Activated naive CD4-positive, alpha-beta T cell treated with anti-CD3 and anti-CD28 coated beads, Interleukin-2, amount 10 ng/mL, durations not matched to agents 7 days and 5 days (primary cell): ENCODE results near the gene PLA2G15.

Experiments
- CTCF ChIA-PET: fragments of 350-600 bp; sonication (Branson Sonifier 250); formaldehyde crosslinking; loops from one replicate; lab custom pipeline; 2021; ENCODE audit warnings: antibody characterized with exemption; lab: Charles Lee
- DNase-seq: peaks from one replicate; pipeline ENCODE4 v3.0.0-alpha.2; 2020
- H3K27ac Mint-ChIP-seq: one replicate; pipeline ENCODE4 v1.8.0; 2021; ENCODE audit warnings: mild to moderate bottlenecking, moderate library complexity, mixed read lengths
- H3K27me3 Mint-ChIP-seq: one replicate; pipeline ENCODE4 v1.8.0; 2021; ENCODE audit warnings: mild to moderate bottlenecking, mixed read lengths
- H3K36me3 Mint-ChIP-seq: one replicate; pipeline ENCODE4 v1.8.0; 2021; ENCODE audit warnings: mixed read lengths
- H3K4me1 Mint-ChIP-seq: one replicate; pipeline ENCODE4 v1.8.0; 2021; ENCODE audit warnings: mixed read lengths
- H3K4me3 Mint-ChIP-seq: one replicate; pipeline ENCODE4 v1.8.0; 2021; ENCODE audit warnings: mild to moderate bottlenecking, moderate library complexity, mixed read lengths
- H3K9me3 Mint-ChIP-seq: one replicate; pipeline ENCODE4 v1.8.0; 2021; ENCODE audit warnings: mixed read lengths

The PLA2G15 gene

DNA sequence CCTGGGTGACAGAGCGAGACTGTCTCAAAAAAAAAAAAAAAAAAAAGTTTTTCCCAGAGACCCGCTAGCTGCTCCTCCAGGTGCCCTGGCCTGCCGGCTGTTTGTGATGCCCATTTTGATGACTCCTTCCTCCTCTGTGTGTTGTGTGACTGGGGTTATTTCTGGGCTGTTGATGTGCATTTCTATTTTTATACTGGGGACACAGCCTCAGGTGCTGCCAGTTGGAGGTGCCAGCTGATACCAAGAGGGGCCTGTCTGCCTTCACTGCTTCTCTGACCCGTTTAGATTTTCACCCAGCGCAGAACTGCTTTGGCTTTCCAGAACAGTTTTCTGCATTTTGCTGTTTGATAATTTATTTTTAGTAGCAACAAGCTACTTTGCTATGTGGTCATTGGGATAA, 6.7 kb downstream of the PLA2G15 start:
- Mint-ChIP-seq H3K27ac (no peak overlapping the region), H3K27me3 (no peaks in the 10 kb centered on the region), H3K9me3 (no peaks in the 10 kb centered on the region), H3K4me1 (peaks cover 5% of the 10 kb centered on the region), H3K4me3 (no peak overlapping the region), H3K36me3 (peaks cover 17% of the 10 kb centered on the region)
- no peak for DNase-seq
- CTCF ChIA-PET, result interaction anchor here (0.6 to 5.0 kb wide), 3 partner anchors 10 to 77 kb away, joined by 3 to 24 read pairs (median 4); no protein-coding TSS in a partner anchor

DNA sequence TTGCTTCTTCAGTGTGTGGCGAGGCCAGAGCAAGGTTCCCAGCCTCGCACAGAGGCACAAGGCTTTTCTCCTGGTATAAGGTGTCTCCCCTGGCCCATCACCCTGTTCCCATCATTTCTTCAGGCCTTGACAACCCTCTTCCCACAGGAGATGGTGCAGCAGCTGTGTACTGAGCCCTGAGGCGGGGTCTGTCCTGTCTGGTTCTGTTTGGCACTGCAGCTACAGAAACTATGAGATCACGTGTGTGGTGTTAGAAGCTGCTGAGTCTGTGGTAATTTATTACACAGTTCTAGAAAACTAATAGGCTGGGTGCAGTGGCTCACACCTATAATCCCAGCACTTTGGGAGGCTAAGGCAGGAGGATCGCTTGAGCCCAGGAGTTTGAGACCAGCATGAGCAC, 7.2 kb downstream of the PLA2G15 start:
- no peaks in the 10 kb centered on the region for H3K9me3 Mint-ChIP-seq
- no peaks in the 10 kb centered on the region for H3K27me3 Mint-ChIP-seq
- CTCF ChIA-PET, result interaction anchor here (1.5 to 5.0 kb wide), 2 partner anchors 9 to 77 kb away, joined by 4 to 24 read pairs; no protein-coding TSS in a partner anchor
- no peak for DNase-seq
- peaks cover 17% of the 10 kb centered on the region for H3K36me3 Mint-ChIP-seq
- H3K4me1 Mint-ChIP-seq, result peaks cover 6% of the 10 kb centered on the region
- H3K4me3 Mint-ChIP-seq, result no peak overlapping the region
- no peak overlapping the region for H3K27ac Mint-ChIP-seq

DNA sequence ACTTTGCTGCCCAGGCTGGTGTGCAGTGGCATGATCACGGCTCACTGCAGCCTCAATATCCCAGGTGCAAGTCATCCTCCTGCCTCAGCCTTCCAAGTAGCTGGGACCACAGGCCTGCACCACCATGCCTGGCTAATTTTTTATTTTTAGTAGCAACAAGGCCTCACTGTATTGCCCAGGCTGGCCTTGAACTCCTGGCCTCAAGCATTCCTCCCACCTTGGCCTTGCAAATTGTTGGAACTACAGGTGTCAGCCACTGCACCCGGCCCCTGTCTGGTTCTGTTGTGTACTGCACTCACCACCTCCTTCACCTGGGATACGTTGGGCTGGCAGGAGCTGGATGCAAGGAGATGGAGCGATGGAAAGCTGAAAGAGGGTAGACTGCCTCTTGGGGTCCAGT, 8.5 kb downstream of the PLA2G15 start:
- no peak for DNase-seq
- H3K27ac Mint-ChIP-seq, result no peak overlapping the region
- H3K4me1 Mint-ChIP-seq, result peaks cover 11% of the 10 kb centered on the region
- H3K9me3 Mint-ChIP-seq, result no peaks in the 10 kb centered on the region
- H3K4me3 Mint-ChIP-seq, result no peak overlapping the region
- H3K27me3 Mint-ChIP-seq, result no peaks in the 10 kb centered on the region
- peaks cover 16% of the 10 kb centered on the region for H3K36me3 Mint-ChIP-seq
- CTCF ChIA-PET, result interaction anchor here (1.0 to 5.0 kb wide), 2 partner anchors 8 to 66 kb away, joined by 3 to 24 read pairs; no protein-coding TSS in a partner anchor

DNA sequence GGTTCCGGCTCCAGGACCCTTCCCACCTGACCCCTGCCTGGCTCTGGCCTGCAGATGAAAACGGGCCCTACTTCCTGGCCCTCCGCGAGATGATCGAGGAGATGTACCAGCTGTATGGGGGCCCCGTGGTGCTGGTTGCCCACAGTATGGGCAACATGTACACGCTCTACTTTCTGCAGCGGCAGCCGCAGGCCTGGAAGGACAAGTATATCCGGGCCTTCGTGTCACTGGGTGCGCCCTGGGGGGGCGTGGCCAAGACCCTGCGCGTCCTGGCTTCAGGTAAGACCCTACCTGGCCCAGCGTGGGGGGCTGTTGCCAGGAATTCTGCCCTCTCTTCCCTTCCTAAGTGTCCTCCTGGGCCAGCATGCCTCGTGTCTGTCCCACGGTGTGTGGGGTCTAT, 10.5 kb downstream of the PLA2G15 start:
- Mint-ChIP-seq H3K9me3 (no peaks in the 10 kb centered on the region), H3K27ac (no peak overlapping the region), H3K27me3 (no peaks in the 10 kb centered on the region), H3K4me3 (no peak overlapping the region), H3K36me3 (peaks cover 10% of the 10 kb centered on the region), H3K4me1 (peaks cover 11% of the 10 kb centered on the region)
- DNase-seq, result no peak
- CTCF ChIA-PET, result interaction anchor here (1.2 to 1.6 kb wide), 2 partner anchors 8 to 11 kb away, joined by 4 to 5 read pairs; partner anchors contain the start of genes PLA2G15 and SLC7A6

- H3K27ac Mint-ChIP-seq, result peak overlapping the region; percentile 34
Observed at GRCh38 chr16:68257251-68257905, 12.2 kb downstream of the PLA2G15 start.

GRCh38 chr16:68257906-68258800, 13.0 kb downstream of the PLA2G15 start:
- no peak overlapping the region for H3K4me3 Mint-ChIP-seq
- CTCF ChIA-PET, result interaction anchor here (0.6 to 9.7 kb wide), 4 partner anchors 9 to 263 kb away, joined by 3 to 432 read pairs (median 4); partner anchors contain the start of genes PRMT7 and SLC7A6OS
- H3K4me1 Mint-ChIP-seq, result peaks cover 28% of the 10 kb centered on the region
- no peak for DNase-seq
- H3K36me3 Mint-ChIP-seq, result peaks cover 4% of the 10 kb centered on the region
- H3K27ac Mint-ChIP-seq, result no peak overlapping the region
- H3K27me3 Mint-ChIP-seq, result no peaks in the 10 kb centered on the region
- no peaks in the 10 kb centered on the region for H3K9me3 Mint-ChIP-seq

More at GRCh38 chr16:68257251-68257905, 12.2 kb downstream of the PLA2G15 start:
- CTCF ChIA-PET, result interaction anchor here (1.6 to 9.7 kb wide), 2 partner anchors 9 to 67 kb away, joined by 5 to 432 read pairs; no protein-coding TSS in a partner anchor
- Mint-ChIP-seq H3K4me3 (no peak overlapping the region), H3K27me3 (no peaks in the 10 kb centered on the region), H3K4me1 (peaks cover 24% of the 10 kb centered on the region), H3K36me3 (peaks cover 4% of the 10 kb centered on the region), H3K9me3 (no peaks in the 10 kb centered on the region)
- DNase-seq, result peak; percentile 69

DNA sequence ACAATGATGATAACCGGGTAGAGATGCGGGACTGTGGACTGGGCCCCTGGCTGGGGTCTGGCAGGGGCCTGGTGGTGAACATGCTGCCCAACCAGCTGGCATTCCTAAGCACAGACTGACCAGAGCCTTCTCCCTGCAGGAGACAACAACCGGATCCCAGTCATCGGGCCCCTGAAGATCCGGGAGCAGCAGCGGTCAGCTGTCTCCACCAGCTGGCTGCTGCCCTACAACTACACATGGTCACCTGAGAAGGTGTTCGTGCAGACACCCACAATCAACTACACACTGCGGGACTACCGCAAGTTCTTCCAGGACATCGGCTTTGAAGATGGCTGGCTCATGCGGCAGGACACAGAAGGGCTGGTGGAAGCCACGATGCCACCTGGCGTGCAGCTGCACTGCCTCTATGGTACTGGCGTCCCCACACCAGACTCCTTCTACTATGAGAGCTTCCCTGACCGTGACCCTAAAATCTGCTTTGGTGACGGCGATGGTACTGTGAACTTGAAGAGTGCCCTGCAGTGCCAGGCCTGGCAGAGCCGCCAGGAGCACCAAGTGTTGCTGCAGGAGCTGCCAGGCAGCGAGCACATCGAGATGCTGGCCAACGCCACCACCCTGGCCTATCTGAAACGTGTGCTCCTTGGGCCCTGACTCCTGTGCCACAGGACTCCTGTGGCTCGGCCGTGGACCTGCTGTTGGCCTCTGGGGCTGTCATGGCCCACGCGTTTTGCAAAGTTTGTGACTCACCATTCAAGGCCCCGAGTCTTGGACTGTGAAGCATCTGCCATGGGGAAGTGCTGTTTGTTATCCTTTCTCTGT, 14.0 kb downstream of the PLA2G15 start:
- Mint-ChIP-seq H3K4me1 (peaks cover 37% of the 10 kb centered on the region), H3K36me3 (peaks cover 4% of the 10 kb centered on the region), H3K9me3 (no peaks in the 10 kb centered on the region), H3K27ac (no peak overlapping the region), H3K27me3 (no peaks in the 10 kb centered on the region), H3K4me3 (no peak overlapping the region)
- DNase-seq, result no peak
- CTCF ChIA-PET, result interaction anchor here (0.6 to 9.7 kb wide), 4 partner anchors 44 to 262 kb away, joined by 3 to 432 read pairs (median 4); partner anchors contain the start of genes PRMT7 and SLC7A6OS

- Mint-ChIP-seq H3K4me1 (peaks cover 58% of the 10 kb centered on the region), H3K36me3 (peaks cover 22% of the 10 kb centered on the region)
- CTCF ChIA-PET, result interaction anchor here (0.6 to 9.7 kb wide), 30 partner anchors 8 to 174 kb away, joined by 3 to 432 read pairs (median 5); partner anchors contain the start of genes PRMT7 and SLC7A6OS
Observed at GRCh38 chr16:68263559-68264127, 18.5 kb downstream of the PLA2G15 start.

DNA sequence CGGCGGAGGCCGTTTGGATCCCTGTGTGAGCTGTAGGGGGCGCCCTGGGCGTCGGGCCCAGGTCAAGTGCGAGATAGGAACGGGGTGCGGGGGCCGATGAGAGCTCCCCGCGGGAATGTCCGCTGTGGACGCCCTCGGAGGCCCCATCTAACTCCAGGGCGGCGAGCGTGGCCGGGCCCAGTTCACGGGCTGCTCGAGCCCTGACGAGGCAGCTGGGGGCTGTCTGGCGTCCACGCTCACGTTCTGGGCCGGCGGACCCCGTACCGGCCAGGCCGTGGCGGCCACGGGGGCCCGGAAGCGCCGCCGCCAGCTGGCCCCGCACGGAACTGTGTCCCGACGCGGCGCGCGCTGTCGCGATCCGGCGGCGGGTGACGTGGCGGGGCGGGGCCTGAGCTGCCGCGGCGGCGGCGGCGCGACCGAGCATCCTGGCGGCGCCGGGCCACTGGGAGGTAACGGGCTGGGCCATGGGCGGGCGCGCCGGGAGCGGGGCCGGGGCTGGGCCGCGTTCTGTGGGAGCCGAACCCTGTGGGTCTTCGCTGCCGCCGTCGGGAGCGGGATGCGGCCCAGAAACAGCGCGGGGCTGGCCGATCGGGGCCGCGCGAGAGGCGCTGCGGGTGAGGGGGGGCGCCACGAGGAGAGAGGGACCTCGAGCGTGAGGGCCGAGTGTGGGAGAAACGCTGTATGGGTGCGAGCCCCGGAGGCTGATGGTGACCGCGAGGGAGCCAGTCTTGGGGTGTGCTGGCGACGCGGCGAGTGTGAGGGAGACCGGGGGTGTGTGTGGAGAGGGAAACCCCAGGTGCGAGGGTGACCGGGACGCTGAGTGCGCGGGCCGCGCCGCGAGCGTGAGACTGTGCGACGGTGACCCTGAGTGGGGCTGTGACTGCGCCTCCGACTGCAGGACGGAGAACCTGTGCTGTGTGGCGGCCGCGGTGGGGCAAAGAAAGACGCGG, 19.2 kb downstream of the PLA2G15 start, which contains the start of gene SLC7A6:
SLC7A6 (plus strand) TSS at position 399 of the 950 bp plus-strand sequence. CDS start 10,201 bp downstream, outside the sequence.
- peak within 1 kb of the TSS; percentile 98 for H3K27ac Mint-ChIP-seq
- CTCF ChIA-PET, result interaction anchor here (0.6 to 9.7 kb wide), 31 partner anchors 7 to 175 kb away, joined by 3 to 432 read pairs (median 5); partner anchors contain the start of genes PRMT7 and SLC7A6OS
- peaks cover 28% of the 10 kb centered on the region for H3K36me3 Mint-ChIP-seq
- no peaks in the 10 kb centered on the region for H3K27me3 Mint-ChIP-seq
- peaks cover 66% of the 10 kb centered on the region for H3K4me1 Mint-ChIP-seq
- H3K4me3 Mint-ChIP-seq, result peak within 1 kb of the TSS; percentile 91
- DNase-seq, result peak; percentile 86
- H3K9me3 Mint-ChIP-seq, result no peaks in the 10 kb centered on the region

More at GRCh38 chr16:68263559-68264127, 18.5 kb downstream of the PLA2G15 start:
- Mint-ChIP-seq H3K27ac (peak overlapping the region; percentile 94), H3K27me3 (no peaks in the 10 kb centered on the region), H3K4me3 (peak overlapping the region; percentile 91), H3K9me3 (no peaks in the 10 kb centered on the region)
- no peak for DNase-seq

- Mint-ChIP-seq H3K4me3 (peak overlapping the region; percentile 91), H3K27ac (peak overlapping the region; percentile 98), H3K4me1 (peaks cover 75% of the 10 kb centered on the region), H3K27me3 (no peaks in the 10 kb centered on the region), H3K36me3 (peaks cover 33% of the 10 kb centered on the region), H3K9me3 (no peaks in the 10 kb centered on the region)
- CTCF ChIA-PET, result interaction anchor here (0.6 to 9.7 kb wide), 3 partner anchors 15 to 59 kb away, joined by 3 to 432 read pairs (median 58); no protein-coding TSS in a partner anchor
- DNase-seq, result peak; percentile 67
Observed at GRCh38 chr16:68265078-68265920, 20.1 kb downstream of the PLA2G15 start.
